ENCODE results near the gene GLT8D2.

Gene GLT8D2

GRCh38 chr12:104002686-104003085 lies 47.3 kb downstream of the GLT8D2 start:
- ATAC-seq (ENCODE audit: low read depth) = no peak
- Mint-ChIP-seq H3K4me3 (no peak overlapping the region), H3K27me3 (peaks cover 18% of the 10 kb centered on the region), H3K9me3 (no peaks in the 10 kb centered on the region), H3K36me3 (no peaks in the 10 kb centered on the region), H3K27ac (no peak overlapping the region), H3K4me1 (peaks cover 2% of the 10 kb centered on the region)
- no peak for DNase-seq (ENCODE audit: low spot score in 2 of 2)

- ATAC-seq (ENCODE audit: low read depth) (no peak), DNase-seq (ENCODE audit: low spot score in 2 of 2) (no peak)
- peaks cover 2% of the 10 kb centered on the region for H3K4me1 Mint-ChIP-seq
- H3K27me3 Mint-ChIP-seq = peaks cover 18% of the 10 kb centered on the region
- no peak overlapping the region for H3K4me3 Mint-ChIP-seq
- no peaks in the 10 kb centered on the region for H3K36me3 Mint-ChIP-seq
- H3K9me3 Mint-ChIP-seq = no peaks in the 10 kb centered on the region
- no peak overlapping the region for H3K27ac Mint-ChIP-seq
Observed at GRCh38 chr12:104000807-104001434, 49.1 kb downstream of the GLT8D2 start.

- Mint-ChIP-seq H3K36me3 (no peaks in the 10 kb centered on the region), H3K4me1 (peaks cover 2% of the 10 kb centered on the region), H3K27me3 (peaks cover 22% of the 10 kb centered on the region), H3K9me3 (no peaks in the 10 kb centered on the region), H3K4me3 (no peak overlapping the region), H3K27ac (no peak overlapping the region)
- no peak for DNase-seq (ENCODE audit: low spot score in 2 of 2)
- ATAC-seq (ENCODE audit: low read depth) = no peak
Observed at GRCh38 chr12:103998976-103999375, 51.0 kb downstream of the GLT8D2 start.

GRCh38 chr12:103997286-103997900 lies 52.6 kb downstream of the GLT8D2 start:
- ATAC-seq (ENCODE audit: low read depth) (no peak), DNase-seq (ENCODE audit: low spot score in 2 of 2) (no peak)
- H3K4me3 Mint-ChIP-seq = no peak overlapping the region
- no peaks in the 10 kb centered on the region for H3K36me3 Mint-ChIP-seq
- H3K9me3 Mint-ChIP-seq = no peaks in the 10 kb centered on the region
- H3K27ac Mint-ChIP-seq = no peak overlapping the region
- peaks cover 2% of the 10 kb centered on the region for H3K4me1 Mint-ChIP-seq
- H3K27me3 Mint-ChIP-seq = peaks cover 16% of the 10 kb centered on the region

GRCh38 chr12:103996595-103996994 lies 53.4 kb downstream of the GLT8D2 start:
- H3K4me1 Mint-ChIP-seq = peaks cover 2% of the 10 kb centered on the region
- no peaks in the 10 kb centered on the region for H3K9me3 Mint-ChIP-seq
- no peaks in the 10 kb centered on the region for H3K36me3 Mint-ChIP-seq
- ATAC-seq (ENCODE audit: low read depth) = no peak
- H3K27me3 Mint-ChIP-seq = peaks cover 16% of the 10 kb centered on the region
- DNase-seq (ENCODE audit: low spot score in 2 of 2) = no peak
- H3K27ac Mint-ChIP-seq = no peak overlapping the region
- no peak overlapping the region for H3K4me3 Mint-ChIP-seq

- H3K4me1 Mint-ChIP-seq = no peaks in the 10 kb centered on the region
- no peak overlapping the region for H3K27ac Mint-ChIP-seq
- no peak for ATAC-seq (ENCODE audit: low read depth)
- no peaks in the 10 kb centered on the region for H3K36me3 Mint-ChIP-seq
- no peaks in the 10 kb centered on the region for H3K9me3 Mint-ChIP-seq
- H3K4me3 Mint-ChIP-seq = no peak overlapping the region
- H3K27me3 Mint-ChIP-seq = peaks cover 10% of the 10 kb centered on the region
- no peak for DNase-seq (ENCODE audit: low spot score in 2 of 2)
Observed at GRCh38 chr12:103994235-103994634, 55.8 kb downstream of the GLT8D2 start.

GRCh38 chr12:103986829-103987228 lies 63.2 kb downstream of the GLT8D2 start:
- H3K27me3 Mint-ChIP-seq = no peaks in the 10 kb centered on the region
- no peaks in the 10 kb centered on the region for H3K4me1 Mint-ChIP-seq
- no peak for ATAC-seq (ENCODE audit: low read depth)
- H3K9me3 Mint-ChIP-seq = no peaks in the 10 kb centered on the region
- H3K36me3 Mint-ChIP-seq = peaks cover 12% of the 10 kb centered on the region
- no peak for DNase-seq (ENCODE audit: low spot score in 2 of 2)
- H3K4me3 Mint-ChIP-seq = no peak overlapping the region
- H3K27ac Mint-ChIP-seq = no peak overlapping the region

GRCh38 chr12:103978384-103978982 lies 71.5 kb downstream of the GLT8D2 start:
- DNase-seq (ENCODE audit: low spot score in 2 of 2) (peak in 1 of 2 donors; percentile 23), ATAC-seq (ENCODE audit: low read depth) (peak; percentile 88)
- H3K4me1 Mint-ChIP-seq = peaks cover 19% of the 10 kb centered on the region
- H3K27ac Mint-ChIP-seq = peak overlapping the region; percentile 42
- H3K36me3 Mint-ChIP-seq = peaks cover 24% of the 10 kb centered on the region
- H3K4me3 Mint-ChIP-seq = no peak overlapping the region
- no peaks in the 10 kb centered on the region for H3K9me3 Mint-ChIP-seq
- H3K27me3 Mint-ChIP-seq = no peaks in the 10 kb centered on the region

GRCh38 chr12:103975368-103975767 lies 74.6 kb downstream of the GLT8D2 start:
- no peaks in the 10 kb centered on the region for H3K27me3 Mint-ChIP-seq
- DNase-seq (ENCODE audit: low spot score in 2 of 2) = no peak
- ATAC-seq (ENCODE audit: low read depth) = no peak
- H3K4me1 Mint-ChIP-seq = peaks cover 27% of the 10 kb centered on the region
- H3K4me3 Mint-ChIP-seq = no peak overlapping the region
- peaks cover 22% of the 10 kb centered on the region for H3K36me3 Mint-ChIP-seq
- H3K9me3 Mint-ChIP-seq = no peaks in the 10 kb centered on the region
- H3K27ac Mint-ChIP-seq = no peak overlapping the region

- ATAC-seq (ENCODE audit: low read depth) (no peak), DNase-seq (ENCODE audit: low spot score in 2 of 2) (no peak)
- H3K27ac Mint-ChIP-seq = no peak overlapping the region
- H3K4me1 Mint-ChIP-seq = peaks cover 33% of the 10 kb centered on the region
- no peaks in the 10 kb centered on the region for H3K9me3 Mint-ChIP-seq
- no peak overlapping the region for H3K4me3 Mint-ChIP-seq
- H3K27me3 Mint-ChIP-seq = no peaks in the 10 kb centered on the region
- peaks cover 19% of the 10 kb centered on the region for H3K36me3 Mint-ChIP-seq
Observed at GRCh38 chr12:103973909-103974308, 76.1 kb downstream of the GLT8D2 start.

GRCh38 chr12:103969391-103969790 lies 80.6 kb downstream of the GLT8D2 start:
- DNase-seq (ENCODE audit: low spot score in 2 of 2) (no peak), ATAC-seq (ENCODE audit: low read depth) (no peak)
- Mint-ChIP-seq H3K36me3 (peaks cover 10% of the 10 kb centered on the region), H3K27ac (no peak overlapping the region), H3K4me3 (no peak overlapping the region), H3K4me1 (peaks cover 41% of the 10 kb centered on the region), H3K9me3 (no peaks in the 10 kb centered on the region), H3K27me3 (no peaks in the 10 kb centered on the region)

- DNase-seq (ENCODE audit: low spot score in 2 of 2) = no peak
- peak overlapping the region; percentile 97 for H3K4me3 Mint-ChIP-seq
- H3K4me1 Mint-ChIP-seq = peaks cover 34% of the 10 kb centered on the region
- H3K9me3 Mint-ChIP-seq = no peaks in the 10 kb centered on the region
- H3K27me3 Mint-ChIP-seq = no peaks in the 10 kb centered on the region
- peak overlapping the region; percentile 96 for H3K27ac Mint-ChIP-seq
- H3K36me3 Mint-ChIP-seq = peaks cover 7% of the 10 kb centered on the region
- no peak for ATAC-seq (ENCODE audit: low read depth)
Observed at GRCh38 chr12:103966736-103967135, 83.3 kb downstream of the GLT8D2 start.

GRCh38 chr12:103965590-103966504 lies 84.1 kb downstream of the GLT8D2 start, which contains the start of gene TDG:
TSS of gene TDG (plus strand) at chr12:103965872. CDS start at chr12:103966038, 166 bp downstream.
- Mint-ChIP-seq H3K27ac (peak within 1 kb of the TSS; percentile 96), H3K4me3 (peak within 1 kb of the TSS; percentile 97), H3K4me1 (peaks cover 29% of the 10 kb centered on the region), H3K9me3 (no peaks in the 10 kb centered on the region), H3K27me3 (no peaks in the 10 kb centered on the region), H3K36me3 (peaks cover 5% of the 10 kb centered on the region)
- DNase-seq (ENCODE audit: low spot score in 2 of 2) = peak; percentile 82 to 95
- peak; percentile 92 for ATAC-seq (ENCODE audit: low read depth)

GRCh38 chr12:103965255-103965589 lies 84.8 kb downstream of the GLT8D2 start:
- no peak for DNase-seq (ENCODE audit: low spot score in 2 of 2)
- Mint-ChIP-seq H3K4me1 (peaks cover 29% of the 10 kb centered on the region), H3K36me3 (peaks cover 5% of the 10 kb centered on the region)

More at GRCh38 chr12:103965255-103965589, 84.8 kb downstream of the GLT8D2 start:
- peak overlapping the region; percentile 97 for H3K4me3 Mint-ChIP-seq
- no peak for ATAC-seq (ENCODE audit: low read depth)
- peak overlapping the region; percentile 96 for H3K27ac Mint-ChIP-seq
- H3K27me3 Mint-ChIP-seq = no peaks in the 10 kb centered on the region
- H3K9me3 Mint-ChIP-seq = no peaks in the 10 kb centered on the region
